ENCODE data around the gene TMEM91.
A peak's percentile ranks its signal among the peaks of the same experiment; 100 is the strongest.
"Not testable (repeated sequence)": the region's sequence is repeated elsewhere in the genome, so short reads cannot be mapped to it uniquely, and the experiment has no call there.

The TMEM91 gene

GRCh38 chr19:41381536-41381935, 5.2 kb downstream of the TMEM91 start:
- not testable (repeated sequence) for DNase-seq (ENCODE audit: low spot score)

- DNase-seq (ENCODE audit: low spot score) = no peak
These were observed 8.0 kb downstream of the TMEM91 start for GRCh38 chr19:41384351-41384750.

- no peak for DNase-seq (ENCODE audit: low spot score)
These were observed 10.1 kb downstream of the TMEM91 start for GRCh38 chr19:41386442-41386841.

GRCh38 chr19:41391618-41392017, 15.3 kb downstream of the TMEM91 start:
- DNase-seq (ENCODE audit: low spot score) = no peak

- no peak for DNase-seq (ENCODE audit: low spot score)
These were observed 16.4 kb downstream of the TMEM91 start for GRCh38 chr19:41392775-41393174.

- DNase-seq (ENCODE audit: low spot score) = no peak
These were observed 19.0 kb downstream of the TMEM91 start for GRCh38 chr19:41395355-41395754.

- peak; percentile 99 for DNase-seq (ENCODE audit: low spot score)
These were observed 21.0 kb downstream of the TMEM91 start, which contains the start of the genes BCKDHA and EXOSC5 for GRCh38 chr19:41397086-41398049. Gene BCKDHA, plus strand, starts transcription at chr19:41397818. Its CDS starts 10 bp downstream, at chr19:41397828. Gene EXOSC5, minus strand, starts transcription at chr19:41397359. Its CDS starts 31 bp downstream, at chr19:41397328.

- DNase-seq (ENCODE audit: low spot score) = no peak
These were observed 21.7 kb downstream of the TMEM91 start for GRCh38 chr19:41398050-41398418.

- DNase-seq (ENCODE audit: low spot score) = no peak
These were observed 22.3 kb downstream of the TMEM91 start for GRCh38 chr19:41398598-41398997.

- DNase-seq (ENCODE audit: low spot score) = no peak
These were observed 22.8 kb downstream of the TMEM91 start for GRCh38 chr19:41399091-41399490.

- no peak for DNase-seq (ENCODE audit: low spot score)
These were observed 23.2 kb downstream of the TMEM91 start for GRCh38 chr19:41399525-41399924.

GRCh38 chr19:41401483-41401882, 25.1 kb downstream of the TMEM91 start:
- no peak for DNase-seq (ENCODE audit: low spot score)

- DNase-seq (ENCODE audit: low spot score) = no peak
These were observed 25.7 kb downstream of the TMEM91 start for GRCh38 chr19:41402010-41402409.

- DNase-seq (ENCODE audit: low spot score) = no peak
These were observed 27.0 kb downstream of the TMEM91 start for GRCh38 chr19:41403181-41403970.

GRCh38 chr19:41405776-41406175, 29.4 kb downstream of the TMEM91 start:
- no peak for DNase-seq (ENCODE audit: low spot score)

GRCh38 chr19:41407271-41407670, 30.9 kb downstream of the TMEM91 start:
- DNase-seq (ENCODE audit: low spot score) = no peak

GRCh38 chr19:41408256-41408655, 31.9 kb downstream of the TMEM91 start:
- no peak for DNase-seq (ENCODE audit: low spot score)

- not testable (repeated sequence) for DNase-seq (ENCODE audit: low spot score)
These were observed 32.5 kb downstream of the TMEM91 start for GRCh38 chr19:41408846-41409245.

GRCh38 chr19:41409288-41409687, 33.0 kb downstream of the TMEM91 start:
- peak; percentile 37 for DNase-seq (ENCODE audit: low spot score)

GRCh38 chr19:41410336-41411054, 34.2 kb downstream of the TMEM91 start:
- DNase-seq (ENCODE audit: low spot score) = no peak

- DNase-seq (ENCODE audit: low spot score) = no peak
These were observed 35.0 kb downstream of the TMEM91 start for GRCh38 chr19:41411100-41411967.

Measured in AG08396 (cell line).